Stimulated activated CD8-positive, alpha-beta memory T cell treated with anti-CD3 and anti-CD28 coated beads, Interleukin-4, amount 100 ng/mL, for 4 hours (primary cell): ENCODE results near the gene CD7.

Source experiments
- DNase-seq, 2 donors: peaks; one replicate each; pipeline ENCODE4 v3.0.0-alpha.2; 2020; ENCODE audit warnings: low read depth in 2 of 2, low spot score in 1 of 2

The CD7 gene

GRCh38 chr17:82315703-82316358 is 1.6 kb downstream of the CD7 start:
- no peak for DNase-seq

GRCh38 chr17:82314727-82315605 is 2.4 kb downstream of the CD7 start:
- no peak for DNase-seq

GRCh38 chr17:82314012-82314726 is 3.2 kb downstream of the CD7 start:
- DNase-seq = no peak

- no peak for DNase-seq
Observed at GRCh38 chr17:82313195-82314011, 4.0 kb downstream of the CD7 start.

- DNase-seq = no peak
Observed at GRCh38 chr17:82311971-82312370, 5.4 kb downstream of the CD7 start.

- no peak for DNase-seq
Observed at GRCh38 chr17:82310877-82311276, 6.5 kb downstream of the CD7 start.

- no peak for DNase-seq
Observed at GRCh38 chr17:82309656-82310570, 7.5 kb downstream of the CD7 start.

- no peak for DNase-seq
Observed at GRCh38 chr17:82305727-82306300, 11.6 kb downstream of the CD7 start.

GRCh38 chr17:82304826-82305726 is 12.3 kb downstream of the CD7 start:
- no peak for DNase-seq

GRCh38 chr17:82303944-82304808 is 13.2 kb downstream of the CD7 start:
- no peak for DNase-seq

- no peak for DNase-seq
Observed at GRCh38 chr17:82302991-82303943, 14.1 kb downstream of the CD7 start.

- no peak for DNase-seq
Observed at GRCh38 chr17:82302568-82302963, 14.8 kb downstream of the CD7 start.

- no peak for DNase-seq
Observed at GRCh38 chr17:82301916-82302567, 15.4 kb downstream of the CD7 start.

- no peak for DNase-seq
Observed at GRCh38 chr17:82301300-82301915, 16.0 kb downstream of the CD7 start.

- no peak for DNase-seq
Observed at GRCh38 chr17:82300707-82301270, 16.6 kb downstream of the CD7 start.
